Purkinje cell (primary cell): ENCODE measurements around the gene DNAH1. TPM values are rescaled to one million over a fixed set of nuclear protein-coding genes. Genes with fewer than 3 reads are reported as not detected.

Source experiments
- polyA plus RNA-seq: library from polyadenylated mRNA; unstranded; fragments of >200 nt; fragmentation: Nextera tagmentation; gene quantifications from 2 replicates; pipeline ENCODE4 v1.2.1, GENCODE V29; 2014

The DNAH1 gene
- 0.15 and 0.28 TPM in 2 replicates for polyA plus RNA-seq

GRCh38 chr3:52315977-52316764 is at the start of gene DNAH1:
DNAH1 (plus strand) TSS chr3:52316319; CDS start chr3:52322443, 6,124 bp downstream.

GRCh38 chr3:52278510-52279069 is 37.5 kb upstream of the DNAH1 start, which contains the start of gene WDR82:
WDR82 (minus strand) TSS chr3:52278649; CDS start chr3:52278361, 288 bp downstream.

DNA sequence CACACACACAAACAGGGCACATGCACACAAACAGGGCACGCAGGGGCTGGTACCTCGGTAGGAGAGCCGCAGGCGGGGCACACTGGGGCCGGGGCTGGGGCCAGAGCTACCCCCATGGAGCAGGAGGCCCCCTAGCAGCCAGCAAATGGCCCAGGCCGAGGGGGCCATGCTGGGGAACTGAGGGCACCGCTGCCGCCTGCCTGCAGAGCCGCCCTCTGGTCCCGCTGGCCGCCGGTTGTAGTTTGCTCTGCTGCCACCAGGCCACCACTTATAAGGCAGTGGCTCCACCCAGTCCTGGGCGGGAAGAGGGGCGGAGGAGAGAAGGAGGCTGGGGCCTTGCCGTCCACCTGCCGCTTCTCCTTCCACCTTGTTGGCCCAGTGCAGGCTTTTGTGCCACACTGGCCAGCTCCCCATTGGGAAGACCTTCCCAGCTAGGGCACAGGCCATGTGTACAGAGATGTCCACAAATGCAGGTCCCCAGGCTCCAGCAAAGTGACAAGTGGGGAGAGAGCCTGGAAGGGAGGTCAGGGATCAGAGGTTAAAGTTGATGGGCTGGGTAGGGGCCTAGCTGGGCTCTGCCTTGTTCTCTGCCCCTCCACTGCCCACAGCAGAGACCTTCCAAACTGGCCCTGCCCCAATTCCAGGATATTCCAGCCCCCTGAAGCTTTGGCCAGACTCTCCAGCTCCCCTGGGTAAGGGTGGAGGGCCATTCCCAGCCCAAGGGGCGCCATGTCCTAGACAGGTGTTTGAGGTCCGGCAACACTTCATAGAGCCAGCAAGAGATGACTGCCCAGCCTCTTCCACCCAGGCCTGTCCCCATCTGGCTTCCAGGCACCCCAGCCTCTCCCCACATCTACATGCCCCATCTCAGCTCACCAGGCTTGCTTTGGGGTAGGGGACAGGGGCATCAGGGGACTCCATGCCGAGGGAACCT is 129.0 kb downstream of the DNAH1 start, which contains the start of gene SEMA3G:
Gene SEMA3G (minus strand): TSS at position 244 of the 934 bp plus-strand sequence. CDS start 76 bp downstream, at position 168.

Other genes starting within 250 kb of the DNAH1 start
- gene POC1A, start 161.9 kb upstream of the DNAH1 start, polyA plus RNA-seq: 0.13 and 0.34 TPM in 2 replicates
- gene ALAS1, start 118.2 kb upstream of the DNAH1 start, polyA plus RNA-seq: 54.1 and 54.5 TPM in 2 replicates
- gene TLR9, start 90.7 kb upstream of the DNAH1 start, polyA plus RNA-seq: not detected in 2 replicates
- 0.17 and 3.3 TPM in 2 replicates for gene TWF2, start 77.2 kb upstream of the DNAH1 start, polyA plus RNA-seq
- gene PPM1M, start 70.6 kb upstream of the DNAH1 start, polyA plus RNA-seq: 0.32 and 1.1 TPM in 2 replicates
- gene WDR82, start 37.7 kb upstream of the DNAH1 start, polyA plus RNA-seq: 13.3 and 13.4 TPM in 2 replicates
- gene GLYCTK, start 28.5 kb upstream of the DNAH1 start, polyA plus RNA-seq: 0.42 TPM in 1 of 2 replicates, not detected in the other
- 5.6 and 6.3 TPM in 2 replicates for gene BAP1, start 93.7 kb downstream of the DNAH1 start, polyA plus RNA-seq
- 1.5 TPM in 1 of 2 replicates, not detected in the other for gene PHF7, start 94.3 kb downstream of the DNAH1 start, polyA plus RNA-seq
- gene SEMA3G, start 128.8 kb downstream of the DNAH1 start, polyA plus RNA-seq: 0.20 TPM in 1 of 2 replicates, not detected in the other
- 0.71 TPM in 1 of 2 replicates, not detected in the other for gene TNNC1, start 137.7 kb downstream of the DNAH1 start, polyA plus RNA-seq
- 5.5 and 9.7 TPM in 2 replicates for gene NISCH, start 139.3 kb downstream of the DNAH1 start, polyA plus RNA-seq
- not detected in 2 replicates for gene STAB1, start 179.0 kb downstream of the DNAH1 start, polyA plus RNA-seq
- gene NT5DC2, start 217.5 kb downstream of the DNAH1 start, polyA plus RNA-seq: 0.76 and 3.4 TPM in 2 replicates
- 39.2 and 65.0 TPM in 2 replicates for gene UQCC5, start 220.3 kb downstream of the DNAH1 start, polyA plus RNA-seq